ENCODE measurements around the gene COL6A2.

- TF ChIP-seq, protein P1, sequence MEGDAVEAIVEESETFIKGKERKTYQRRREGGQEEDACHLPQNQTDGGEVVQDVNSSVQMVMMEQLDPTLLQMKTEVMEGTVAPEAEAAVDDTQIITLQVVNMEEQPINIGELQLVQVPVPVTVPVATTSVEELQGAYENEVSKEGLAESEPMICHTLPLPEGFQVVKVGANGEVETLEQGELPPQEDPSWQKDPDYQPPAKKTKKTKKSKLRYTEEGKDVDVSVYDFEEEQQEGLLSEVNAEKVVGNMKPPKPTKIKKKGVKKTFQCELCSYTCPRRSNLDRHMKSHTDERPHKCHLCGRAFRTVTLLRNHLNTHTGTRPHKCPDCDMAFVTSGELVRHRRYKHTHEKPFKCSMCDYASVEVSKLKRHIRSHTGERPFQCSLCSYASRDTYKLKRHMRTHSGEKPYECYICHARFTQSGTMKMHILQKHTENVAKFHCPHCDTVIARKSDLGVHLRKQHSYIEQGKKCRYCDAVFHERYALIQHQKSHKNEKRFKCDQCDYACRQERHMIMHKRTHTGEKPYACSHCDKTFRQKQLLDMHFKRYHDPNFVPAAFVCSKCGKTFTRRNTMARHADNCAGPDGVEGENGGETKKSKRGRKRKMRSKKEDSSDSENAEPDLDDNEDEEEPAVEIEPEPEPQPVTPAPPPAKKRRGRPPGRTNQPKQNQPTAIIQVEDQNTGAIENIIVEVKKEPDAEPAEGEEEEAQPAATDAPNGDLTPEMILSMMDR (IDR thresholded peaks at IDR 0.05; ENCODE audit: insufficient read depth, low read depth, low read length): no peak
- no peak for TF ChIP-seq EZH2 (IDR thresholded peaks at IDR 0.05; ENCODE audit: insufficient read depth, low read length)
Measured at GRCh38 chr21:46057710-46058241, 40.1 kb upstream of the COL6A2 start.

Data from astrocyte (in vitro differentiated cells and primary cell).